GM23338 (cell line): ENCODE measurements around the gene ACVRL1. TPM values are rescaled to one million over a fixed set of nuclear protein-coding genes. Genes with fewer than 3 reads are reported as not detected.

Source experiments
- ATAC-seq: fragments of 200-7000 bp; cut with Tn5 transposase; 3 replicates; pipeline ENCODE4 v1.9.1; 2020
- DNase-seq: peaks from one replicate; pipeline ENCODE4 v3.0.0-alpha.2; 2015; ENCODE audit warnings: low spot score
- H2AFZ ChIP-seq: fragments of 200-600 bp; sonication (generic); 2 replicates; pipeline ENCODE4 v1.8.0; 2016; ENCODE audit warnings: antibody characterized with exemption, mild to moderate bottlenecking, moderate library complexity
- H3F3A ChIP-seq: fragments of 200-600 bp; sonication (generic); replicated peaks from 2 replicates; pipeline ENCODE4 v1.8.0; 2017; ENCODE audit warnings: antibody characterized with exemption, mixed run types, low read depth
- H3K27ac ChIP-seq: fragments of 200-600 bp; sonication (generic); 2 replicates; pipeline ENCODE4 v1.6.1; 2016; ENCODE audit warnings: low read depth
- H3K27me3 ChIP-seq: fragments of 200-600 bp; sonication (generic); 2 replicates; pipeline ENCODE4 v1.8.0; 2016; ENCODE audit warnings: mild to moderate bottlenecking, mixed run types, moderate library complexity; ENCODE audit not compliant: insufficient read depth
- H3K36me3 ChIP-seq: fragments of 200-600 bp; sonication (generic); 2 replicates; pipeline ENCODE4 v1.8.0; 2016; ENCODE audit warnings: mild to moderate bottlenecking; ENCODE audit not compliant: insufficient read depth
- H3K4me1 ChIP-seq: fragments of 200-600 bp; sonication (generic); 2 replicates; pipeline ENCODE4 v1.8.0; 2016; ENCODE audit warnings: mild to moderate bottlenecking, moderate library complexity; ENCODE audit not compliant: insufficient read depth
- H3K4me2 ChIP-seq: fragments of 200-600 bp; sonication (generic); 2 replicates; pipeline ENCODE4 v1.7.1; 2017; ENCODE audit warnings: mixed run types
- H3K4me3 ChIP-seq: fragments of 200-600 bp; sonication (generic); 2 replicates; pipeline ENCODE4 v1.6.1; 2016; ENCODE audit warnings: mixed run types
- H3K79me2 ChIP-seq: fragments of 200-600 bp; sonication (generic); replicated peaks from 2 replicates; pipeline ENCODE4 v1.8.0; 2017; ENCODE audit warnings: mild to moderate bottlenecking; ENCODE audit not compliant: insufficient read depth
- H3K9me2 ChIP-seq: fragments of 200-600 bp; sonication (generic); 2 replicates; pipeline ENCODE4 v1.8.0; 2017; ENCODE audit not compliant: insufficient read depth
- H4K20me1 ChIP-seq: fragments of 200-600 bp; sonication (generic); replicated peaks from 2 replicates; pipeline ENCODE4 v1.8.0; 2017; ENCODE audit warnings: mild to moderate bottlenecking; ENCODE audit not compliant: insufficient read depth
- H3K27ac Mint-ChIP-seq: 2 replicates; pipeline ENCODE4 v1.8.0; 2020; ENCODE audit warnings: inconsistent platforms, mild to moderate bottlenecking, moderate library complexity, mixed read lengths
- H3K27me3 Mint-ChIP-seq: 3 replicates; pipeline ENCODE4 v1.8.0; 2022; ENCODE audit warnings: low read depth, mild to moderate bottlenecking, moderate library complexity, mixed read lengths, inconsistent platforms; ENCODE audit not compliant: insufficient read depth, poor library complexity
- H3K36me3 Mint-ChIP-seq: 3 replicates; pipeline ENCODE4 v1.8.0; 2021; ENCODE audit warnings: low read depth, mild to moderate bottlenecking, inconsistent platforms, moderate library complexity, mixed read lengths
- H3K4me1 Mint-ChIP-seq: 3 replicates; pipeline ENCODE4 v1.8.0; 2020; ENCODE audit warnings: mild to moderate bottlenecking, inconsistent platforms, mixed read lengths
- H3K4me3 Mint-ChIP-seq: 3 replicates; pipeline ENCODE4 v1.8.0; 2021; ENCODE audit warnings: moderate library complexity, mild to moderate bottlenecking, inconsistent platforms, mixed read lengths
- H3K9me3 Mint-ChIP-seq: 3 replicates; pipeline ENCODE4 v1.8.0; 2020; ENCODE audit warnings: moderate library complexity, mild to moderate bottlenecking, inconsistent platforms, mixed read lengths
- CTCF ChIP-seq, 2 experiments: fragments of 200-600 bp in 1 of 2; sonication (generic) in 1 of 2; conservative IDR thresholded peaks; 2 replicates each; pipeline versions ENCODE4 v1.5.1 to v1.6.1; 2016 to 2017; ENCODE audit warnings: antibody characterized with exemption in 2 of 2, low read depth in 2 of 2, mild to moderate bottlenecking in 2 of 2, moderate library complexity in 1 of 2
- EZH2 ChIP-seq: fragments of 200-600 bp; sonication (generic); IDR thresholded peaks from one replicate; pipeline ENCODE4 v1.8.0; 2017; ENCODE audit warnings: antibody characterized with exemption, mild to moderate bottlenecking, low read depth; ENCODE audit not compliant: unreplicated experiment
- EZH2phosphoT487 ChIP-seq: fragments of 200-600 bp; sonication (generic); IDR thresholded peaks from one replicate; pipeline ENCODE4 v1.8.1; 2018; ENCODE audit warnings: antibody characterized with exemption; ENCODE audit not compliant: unreplicated experiment
- STAT1 ChIP-seq: IDR thresholded peaks from one replicate; pipeline ENCODE4 v1.6.1; 2016; ENCODE audit warnings: antibody characterized with exemption; ENCODE audit not compliant: unreplicated experiment
- ZNF114 ChIP-seq: fragments of 250-450 bp; sonication (Bioruptor Pico); IDR thresholded peaks from 2 replicates; pipeline ENCODE4 v1.5.0; 2020; ENCODE audit warnings: mild to moderate bottlenecking, moderate library complexity
- ZNF331 ChIP-seq: fragments of 250-450 bp; sonication (Bioruptor Pico); IDR thresholded peaks from 2 replicates; pipeline ENCODE4 v1.5.0; 2020; ENCODE audit warnings: low read depth, mild to moderate bottlenecking, moderate library complexity
- polyA plus RNA-seq: library from polyadenylated mRNA; unstranded; fragments of >200 nt; fragmentation: Nextera tagmentation; extraction: Ambion mirVana; gene quantifications from 2 replicates; pipeline ENCODE4 v1.2.1, GENCODE V29; 2016
- total RNA-seq: library from RNA; depleted of rRNA; stranded (reverse); fragments of >200 nt; shearing (Covaris generic); gene quantifications from 2 replicates; pipeline ENCODE4 v1.2.3, GENCODE V29; 2014

Gene ACVRL1
- total and polyA plus RNA-seq, 2 experiments from 2014 or later: 0.28 TPM; not detected in 1

GRCh38 chr12:51862947-51863346 lies 44.4 kb upstream of the ACVRL1 start (continued):
- TF ChIP-seq CTCF (conservative IDR thresholded peaks at IDR 0.05; ENCODE audit: low read depth in 2 of 2): no peak
- TF ChIP-seq ZNF331 (CRISPR knock-in tag): no peak
- no peak for TF ChIP-seq ZNF114 (CRISPR knock-in tag)

GRCh38 chr12:51863363-51863932 lies 43.9 kb upstream of the ACVRL1 start:
- peak overlapping the region; percentile 67 for H3K4me3 ChIP-seq
- no peak for TF ChIP-seq STAT1
- no peak for TF ChIP-seq ZNF331 (CRISPR knock-in tag)
- TF ChIP-seq CTCF (conservative IDR thresholded peaks at IDR 0.05; ENCODE audit: low read depth in 2 of 2): no peak
- no peak for TF ChIP-seq EZH2
- TF ChIP-seq EZH2phosphoT487: no peak

More at GRCh38 chr12:51863363-51863932, 43.9 kb upstream of the ACVRL1 start:
- H3F3A ChIP-seq: peaks cover 34% of the 10 kb centered on the region
- peaks cover 35% of the 10 kb centered on the region for H3K27me3 Mint-ChIP-seq
- H3K4me2 ChIP-seq: peak overlapping the region; percentile 97
- DNase-seq (no peak), ATAC-seq (peak; percentile 5)
- peak overlapping the region; percentile 84; the same call in 1 of the 2 replicates for H3K27ac Mint-ChIP-seq
- no peaks in the 10 kb centered on the region for H4K20me1 ChIP-seq
- no peaks in the 10 kb centered on the region for H3K9me2 ChIP-seq
- peak overlapping the region; percentile 93 for H2AFZ ChIP-seq
- no peaks in the 10 kb centered on the region for H3K36me3 ChIP-seq
- no peaks in the 10 kb centered on the region; the same call in 2 of the 3 replicates for H3K9me3 Mint-ChIP-seq
- peak overlapping the region; percentile 70 for H3K4me3 Mint-ChIP-seq
- peaks cover 57% of the 10 kb centered on the region for H3K4me1 ChIP-seq
- H3K27me3 ChIP-seq: peaks cover 37% of the 10 kb centered on the region
- no peaks in the 10 kb centered on the region for H3K36me3 Mint-ChIP-seq
- peaks cover 55% of the 10 kb centered on the region for H3K4me1 Mint-ChIP-seq
- no peaks in the 10 kb centered on the region for H3K79me2 ChIP-seq
- H3K27ac ChIP-seq: peak overlapping the region; percentile 85; the same call in 1 of the 2 replicates
